ENCODE data around the gene PTPRM. TPM values are rescaled to one million over a fixed set of nuclear protein-coding genes. Genes with fewer than 3 reads are reported as not detected.

Gene PTPRM
- total and polyA plus RNA-seq, 7 donors, result 3.9 to 151 (median 62.8) TPM

DNA sequence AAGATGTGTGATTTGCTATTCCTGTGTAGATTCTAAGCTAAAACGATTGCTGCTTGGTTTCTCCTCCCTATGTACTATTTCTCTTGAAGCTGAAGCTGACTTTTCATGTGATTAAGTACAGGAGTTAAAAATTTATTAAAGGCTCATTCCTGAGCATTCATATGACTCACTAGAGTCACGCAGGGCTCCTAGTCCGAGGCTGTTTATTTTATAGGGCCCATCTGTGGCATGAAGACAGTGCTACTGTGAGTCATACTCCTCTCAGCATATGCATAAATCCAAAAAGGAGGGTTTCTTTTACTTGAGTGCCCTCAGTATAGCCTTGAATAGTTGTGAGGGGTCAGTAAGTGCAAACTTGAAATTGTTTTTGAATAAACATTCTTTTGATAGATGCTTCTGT, 378.8 kb downstream of the PTPRM start:
- no peak for TF ChIP-seq POLR2A (IDR thresholded peaks at IDR 0.05)
- TF ChIP-seq, protein P1, sequence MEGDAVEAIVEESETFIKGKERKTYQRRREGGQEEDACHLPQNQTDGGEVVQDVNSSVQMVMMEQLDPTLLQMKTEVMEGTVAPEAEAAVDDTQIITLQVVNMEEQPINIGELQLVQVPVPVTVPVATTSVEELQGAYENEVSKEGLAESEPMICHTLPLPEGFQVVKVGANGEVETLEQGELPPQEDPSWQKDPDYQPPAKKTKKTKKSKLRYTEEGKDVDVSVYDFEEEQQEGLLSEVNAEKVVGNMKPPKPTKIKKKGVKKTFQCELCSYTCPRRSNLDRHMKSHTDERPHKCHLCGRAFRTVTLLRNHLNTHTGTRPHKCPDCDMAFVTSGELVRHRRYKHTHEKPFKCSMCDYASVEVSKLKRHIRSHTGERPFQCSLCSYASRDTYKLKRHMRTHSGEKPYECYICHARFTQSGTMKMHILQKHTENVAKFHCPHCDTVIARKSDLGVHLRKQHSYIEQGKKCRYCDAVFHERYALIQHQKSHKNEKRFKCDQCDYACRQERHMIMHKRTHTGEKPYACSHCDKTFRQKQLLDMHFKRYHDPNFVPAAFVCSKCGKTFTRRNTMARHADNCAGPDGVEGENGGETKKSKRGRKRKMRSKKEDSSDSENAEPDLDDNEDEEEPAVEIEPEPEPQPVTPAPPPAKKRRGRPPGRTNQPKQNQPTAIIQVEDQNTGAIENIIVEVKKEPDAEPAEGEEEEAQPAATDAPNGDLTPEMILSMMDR (IDR thresholded peaks at IDR 0.05), result no peak
- peak in 3 of 4 donors; percentile 43 to 75 (median 50) for TF ChIP-seq POLR2AphosphoS5 (IDR thresholded peaks at IDR 0.05)
- TF ChIP-seq EP300 (IDR thresholded peaks at IDR 0.05), result peak in 2 of 4 donors; percentile 37 to 81
- WGBS, 2 donors, result 17 to 47% methylated on average over 3 of the region's 3 CpGs
- Histone ChIP-seq H3K4me1 (peaks cover 0 to 35% (median 34%) of the 10 kb centered on the region in 4 donors), H3K9me3 (no peaks in the 10 kb centered on the region), H3K27ac (peak overlapping the region in 3 of 4 donors; percentile 76 to 82 (median 79)), H3K4me3 (no peak overlapping the region), H3K27me3 (no peaks in the 10 kb centered on the region), H3K36me3 (no peaks in the 10 kb centered on the region)
- intact Hi-C loops (cut with DNase I), result loop anchor here (10.0 kb wide), 1 partner anchor 439 kb away; no protein-coding TSS in a partner anchor
- peak; percentile 69 for DNase-seq

DNA sequence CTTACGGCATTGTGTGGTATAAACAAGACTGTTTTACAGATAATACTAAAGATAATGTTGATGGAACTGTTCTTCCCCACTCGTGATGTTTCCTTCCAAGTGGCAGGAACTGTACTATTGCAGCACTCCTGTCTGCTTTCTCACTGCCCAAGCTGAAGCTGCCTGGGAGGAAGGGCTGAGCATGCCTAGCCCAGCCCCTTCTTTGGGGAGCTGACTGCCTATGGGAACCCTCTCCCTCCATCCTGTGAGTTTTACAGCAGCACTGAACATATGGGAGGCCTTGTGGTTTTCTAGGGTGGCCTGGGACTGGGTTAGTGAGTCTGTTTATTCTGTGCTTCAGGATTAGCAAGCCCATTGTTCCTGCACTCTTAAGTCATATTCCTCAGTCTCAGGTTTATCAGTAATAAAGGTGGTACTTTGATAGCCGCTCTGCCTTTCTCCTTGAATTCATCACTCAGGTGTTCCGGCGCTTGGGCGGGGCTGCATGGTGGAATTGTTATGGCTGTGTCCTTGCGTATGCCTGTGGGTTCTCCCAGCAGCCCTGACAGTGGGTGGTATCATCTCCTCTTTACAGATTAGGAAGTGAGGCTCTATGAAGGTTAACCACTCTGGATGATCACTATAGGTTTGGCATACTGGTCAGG, 379.7 kb downstream of the PTPRM start:
- Histone ChIP-seq H3K27ac (peak overlapping the region; percentile 3 to 82 (median 78)), H3K9me3 (no peaks in the 10 kb centered on the region), H3K36me3 (no peaks in the 10 kb centered on the region), H3K4me3 (peak overlapping the region in 3 of 4 donors; percentile 8 to 16 (median 9)), H3K4me1 (peaks cover 0 to 35% (median 28%) of the 10 kb centered on the region in 4 donors), H3K27me3 (no peaks in the 10 kb centered on the region)
- WGBS, 2 donors, result 25 to 76% methylated on average over 7 of the region's 7 CpGs
- DNase-seq, result no peak
- TF ChIP-seq POLR2A (IDR thresholded peaks at IDR 0.05), result no peak
- TF ChIP-seq POLR2AphosphoS5 (IDR thresholded peaks at IDR 0.05), result peak in 1 of 4 donors; percentile 52
- no peak for TF ChIP-seq EP300 (IDR thresholded peaks at IDR 0.05)
- intact Hi-C loops (cut with DNase I), result loop anchor here (10.0 kb wide), 1 partner anchor 438 kb away; no protein-coding TSS in a partner anchor

DNA sequence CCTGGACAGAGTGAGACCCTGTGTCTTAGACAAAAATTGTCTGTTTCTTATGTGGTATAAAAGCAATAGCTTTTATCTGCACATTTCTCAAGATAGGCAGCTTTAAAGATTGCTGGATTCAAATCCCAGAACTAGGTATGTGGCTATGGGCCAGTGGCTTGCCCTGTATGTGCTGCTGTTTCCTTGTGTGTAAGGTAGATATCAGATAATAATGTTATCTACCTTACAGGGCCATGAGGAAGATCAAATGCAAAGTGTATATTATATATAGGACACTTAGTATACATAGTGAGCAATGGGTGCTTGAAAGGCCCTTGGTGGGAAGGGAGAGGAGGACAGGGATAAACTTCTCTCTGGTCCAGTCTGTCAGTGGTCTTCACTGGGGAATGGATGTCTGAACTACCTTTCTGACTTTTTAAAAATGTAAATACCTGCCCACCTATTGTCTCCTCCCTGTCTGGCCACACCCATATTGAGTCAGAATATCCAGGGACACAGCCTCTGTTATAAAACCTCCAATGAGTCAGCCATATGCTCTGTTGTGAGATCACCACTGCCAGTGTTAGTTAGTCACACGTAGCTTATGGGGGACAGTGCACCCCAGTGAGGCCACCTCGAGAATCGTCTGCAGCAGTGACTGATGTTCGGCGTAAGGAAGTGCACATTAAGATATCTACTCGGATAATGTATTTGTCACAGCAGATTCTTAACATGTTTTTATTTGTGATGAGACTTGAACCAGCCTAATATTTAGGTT, 383.4 kb downstream of the PTPRM start:
- Histone ChIP-seq H3K27ac (no peak overlapping the region), H3K4me3 (no peak overlapping the region), H3K4me1 (peaks cover 0 to 23% (median 22%) of the 10 kb centered on the region in 4 donors), H3K9me3 (no peaks in the 10 kb centered on the region), H3K27me3 (no peaks in the 10 kb centered on the region), H3K36me3 (no peaks in the 10 kb centered on the region)
- intact Hi-C loops (cut with DNase I), result no loop called here
- DNase-seq, result no peak
- WGBS, 2 donors, result 69 to 86% methylated on average over 6 of the region's 6 CpGs
- TF ChIP-seq POLR2AphosphoS5 (IDR thresholded peaks at IDR 0.05) (no peak), POLR2A (IDR thresholded peaks at IDR 0.05) (no peak), EP300 (IDR thresholded peaks at IDR 0.05) (no peak)
- TF ChIP-seq, protein P1 (IDR thresholded peaks at IDR 0.05), result no peak

DNA sequence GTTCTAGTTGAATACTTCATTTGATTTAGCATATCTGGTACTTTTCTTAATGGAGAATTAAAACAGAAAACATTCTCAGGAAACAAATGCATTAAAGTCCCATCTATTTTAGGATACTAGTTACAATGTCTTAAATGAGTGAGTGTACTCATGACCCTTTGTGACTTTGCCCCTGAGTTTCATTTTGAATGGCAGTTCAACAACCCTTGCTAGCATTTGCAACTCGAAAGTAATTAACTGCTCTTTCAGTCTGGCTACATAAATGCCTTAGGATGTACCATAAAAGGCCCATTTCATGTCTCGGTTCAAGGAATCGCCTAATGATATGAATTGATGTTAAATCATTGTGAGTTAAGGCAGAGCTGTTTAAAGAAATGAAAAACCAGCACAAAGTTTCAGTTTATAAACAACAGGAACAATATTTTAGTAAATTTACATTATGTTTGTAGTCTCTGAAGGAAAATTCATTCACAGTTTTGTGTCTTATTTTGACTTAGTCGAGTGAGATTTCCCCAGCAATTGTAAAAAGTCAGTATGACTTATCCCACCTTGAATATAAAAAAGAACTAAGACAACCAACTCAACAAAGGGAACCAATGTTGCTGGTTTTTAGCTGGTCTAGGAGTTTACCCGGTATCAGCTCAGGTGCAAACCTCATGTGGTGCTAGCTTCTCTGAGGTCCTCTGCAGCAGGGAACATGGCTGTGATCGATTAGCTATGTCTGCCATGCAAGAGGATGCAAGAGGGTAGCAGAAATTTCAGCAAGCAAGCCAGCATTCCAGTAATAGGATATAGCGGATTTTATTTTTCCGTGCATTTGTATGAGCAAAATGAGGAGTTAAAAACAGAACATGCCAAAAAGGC, 386.2 kb downstream of the PTPRM start:
- no peak overlapping the region for H3K27ac ChIP-seq
- H3K36me3 ChIP-seq, result no peaks in the 10 kb centered on the region
- 66 to 80% methylated on average over 8 of the region's 8 CpGs for WGBS, 2 donors
- no peak overlapping the region for H3K4me3 ChIP-seq
- TF ChIP-seq EP300 (IDR thresholded peaks at IDR 0.05), result no peak
- TF ChIP-seq, protein P1 (IDR thresholded peaks at IDR 0.05), result no peak
- no peak for TF ChIP-seq POLR2AphosphoS5 (IDR thresholded peaks at IDR 0.05)
- H3K9me3 ChIP-seq, result no peaks in the 10 kb centered on the region
- no peak for DNase-seq
- peaks cover 0 to 15% (median 8%) of the 10 kb centered on the region in 4 donors for H3K4me1 ChIP-seq
- no peaks in the 10 kb centered on the region for H3K27me3 ChIP-seq
- intact Hi-C loops (cut with DNase I), result no loop called here

Measured in sigmoid colon (tissue), 7 donors.